Inferior parietal cortex (tissue), 1 donor: ENCODE results near the gene ADARB1.

Experiments
- DNase-seq: peaks from one replicate; pipeline ENCODE4 v3.0.0-alpha.2; 2016; ENCODE audit errors: extremely low spot score

Gene ADARB1

GRCh38 chr21:45039317-45040156, 34.8 kb upstream of the ADARB1 start:
- DNase-seq = no peak

GRCh38 chr21:45040157-45040711, 34.1 kb upstream of the ADARB1 start:
- no peak for DNase-seq

- no peak for DNase-seq
These were observed 33.6 kb upstream of the ADARB1 start for GRCh38 chr21:45040739-45041138.

GRCh38 chr21:45041351-45041805, 33.0 kb upstream of the ADARB1 start:
- DNase-seq = no peak

- no peak for DNase-seq
These were observed 32.3 kb upstream of the ADARB1 start for GRCh38 chr21:45041984-45042663.

- no peak for DNase-seq
These were observed 31.7 kb upstream of the ADARB1 start for GRCh38 chr21:45042664-45043161.

- no peak for DNase-seq
These were observed 30.8 kb upstream of the ADARB1 start for GRCh38 chr21:45043541-45044020.

- DNase-seq = no peak
These were observed 28.9 kb upstream of the ADARB1 start for GRCh38 chr21:45045481-45045880.

- no peak for DNase-seq
These were observed 27.1 kb upstream of the ADARB1 start for GRCh38 chr21:45047257-45047656.

- DNase-seq = no peak
These were observed 26.2 kb upstream of the ADARB1 start for GRCh38 chr21:45048026-45048698.

- DNase-seq = no peak
These were observed 25.4 kb upstream of the ADARB1 start for GRCh38 chr21:45048968-45049367.

- no peak for DNase-seq
These were observed 24.6 kb upstream of the ADARB1 start for GRCh38 chr21:45049714-45050344.

- no peak for DNase-seq
These were observed 24.0 kb upstream of the ADARB1 start for GRCh38 chr21:45050345-45050796.

GRCh38 chr21:45050797-45051489, 23.4 kb upstream of the ADARB1 start:
- no peak for DNase-seq

- no peak for DNase-seq
These were observed 22.6 kb upstream of the ADARB1 start for GRCh38 chr21:45051580-45052434.

- DNase-seq = no peak
These were observed 21.4 kb upstream of the ADARB1 start for GRCh38 chr21:45052960-45053359.

GRCh38 chr21:45053561-45054226, 20.7 kb upstream of the ADARB1 start:
- DNase-seq = no peak

- DNase-seq = no peak
These were observed 20.0 kb upstream of the ADARB1 start for GRCh38 chr21:45054227-45054926.
